Lung (tissue), 12 donors: ENCODE results near the gene BRAT1. TPM values are rescaled to one million over a fixed set of nuclear protein-coding genes. Genes with fewer than 3 reads are reported as not detected.

Source experiments
- ATAC-seq: fragments of 200-7000 bp; cut with Tn5 transposase; one replicate; pipeline ENCODE4 v1.9.1; 2020; ENCODE audit warnings: moderate number of reproducible peaks; ENCODE audit not compliant: insufficient read depth, low FRiP score
- DNase-seq, 3 donors: peaks; one replicate each; pipeline ENCODE4 v3.0.0-alpha.2; 2013 to 2017
- H3K27ac ChIP-seq, 2 donors: one replicate each; pipeline ENCODE4 v1.5.1; 2013; ENCODE audit warnings: mild to moderate bottlenecking in 2 of 2, moderate library complexity in 2 of 2, control low read depth in 1 of 2, inconsistent platforms in 1 of 2, low read depth in 1 of 2, low read length in 1 of 2
- H3K27me3 ChIP-seq, 3 donors: one replicate each; pipeline ENCODE4 v1.5.1; 2013; ENCODE audit warnings: low read length in 2 of 3; ENCODE audit not compliant: control insufficient read depth in 3 of 3, insufficient read depth in 3 of 3
- H3K36me3 ChIP-seq, 4 donors: one replicate each; pipeline ENCODE4 v1.5.1; 2013; ENCODE audit warnings: low read length in 4 of 4, mild to moderate bottlenecking in 1 of 4, moderate library complexity in 1 of 4; ENCODE audit not compliant: control insufficient read depth in 4 of 4, insufficient read depth in 4 of 4
- H3K4me1 ChIP-seq, 5 donors: one replicate each; pipeline ENCODE4 v1.5.1; 2013; ENCODE audit warnings: low read length in 5 of 5, mild to moderate bottlenecking in 2 of 5, moderate library complexity in 1 of 5; ENCODE audit not compliant: control insufficient read depth in 5 of 5, insufficient read depth in 5 of 5
- H3K4me3 ChIP-seq: one replicate; pipeline ENCODE4 v1.5.1; 2013; ENCODE audit warnings: mild to moderate bottlenecking, control low read depth, moderate library complexity
- H3K9ac ChIP-seq, 2 donors: one replicate each; pipeline ENCODE4 v1.5.1; 2013; ENCODE audit warnings: low read length in 2 of 2, control low read depth in 1 of 2; ENCODE audit not compliant: insufficient read depth in 1 of 2
- H3K9me3 ChIP-seq, 4 donors: one replicate each; pipeline ENCODE4 v1.5.1; 2013; ENCODE audit warnings: low read length in 3 of 4, mild to moderate bottlenecking in 1 of 4, moderate library complexity in 1 of 4; ENCODE audit not compliant: control insufficient read depth in 4 of 4, insufficient read depth in 3 of 4
- WGBS, 2 donors: extraction: QIAGEN DNeasy Blood & Tissue Kit; methylation state at CpG; one replicate each; pipeline ENCODE4 v1.1.7; 2013; 5-methylcytosine and 5-hydroxymethylcytosine counted together
- polyA plus RNA-seq, 2 donors: library from polyadenylated mRNA; stranded (reverse); fragments of 200-250 nt; gene quantifications; one replicate each; pipeline ENCODE4 v1.2.1, GENCODE V29; 2013
- total RNA-seq, 2 donors: library from RNA; depleted of rRNA in 1 of 2; stranded (reverse); fragments of >200 nt in 1 of 2; gene quantifications; one replicate each; pipeline ENCODE4 v1.2.1, GENCODE V29; 2014 to 2021
- TF ChIP-seq, protein P1 (sequence below): IDR thresholded peaks from 2 replicates; pipeline ENCODE4 v1.5.1; 2012; ENCODE audit warnings: mild to moderate bottlenecking; ENCODE audit errors: control extremely low read depth, extremely low read depth
- donor health status: control.
- donor health status: control.
- donor health status: Bipolar disorder and iron deficiency.
- donor health status: healthy.
- donor health status: DM: yes; HTN: yes; CAD: no.

BRAT1 gene
- total and polyA plus RNA-seq, 4 donors = 23.2 to 30.4 (median 29.1) TPM

DNA sequence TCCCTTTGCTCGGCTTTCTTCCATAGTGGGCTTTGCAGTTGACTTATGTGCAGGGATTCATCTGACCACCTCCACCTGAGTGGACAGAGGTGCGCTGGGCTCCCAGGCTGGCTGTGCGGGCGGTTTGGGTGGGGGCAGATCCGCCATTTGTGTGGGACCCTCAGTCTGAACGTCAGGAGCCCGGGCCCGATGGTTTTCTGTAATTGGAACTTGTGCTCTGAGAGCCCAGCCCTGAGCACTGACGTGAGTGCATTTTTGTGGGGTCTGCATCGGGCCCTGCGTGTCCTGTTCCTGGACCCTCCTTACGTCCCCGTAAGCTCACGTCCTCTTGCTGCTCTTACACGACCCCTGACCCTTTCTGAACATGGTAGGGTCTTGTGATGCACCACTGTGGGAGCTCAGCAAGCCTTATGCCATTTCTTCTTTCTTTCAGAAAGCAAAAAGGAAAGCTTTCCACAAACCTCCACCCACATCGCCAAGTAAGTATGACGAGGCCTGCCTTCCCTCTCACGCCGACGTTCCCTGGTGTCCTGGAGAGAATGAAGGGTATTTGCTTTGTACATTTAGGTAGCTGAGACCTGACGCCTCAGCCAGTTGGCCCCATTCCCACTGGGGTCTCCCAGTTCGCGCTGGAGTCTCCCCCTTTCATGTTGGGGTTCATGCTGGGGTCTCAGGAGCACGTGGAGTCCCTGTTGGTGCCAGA is 13.3 kb upstream of the BRAT1 start:
- no peak overlapping the region for H3K27ac ChIP-seq
- H3K4me3 ChIP-seq = no peak overlapping the region
- no peaks in the 10 kb centered on the region for H3K27me3 ChIP-seq
- DNase-seq (no peak), ATAC-seq (no peak)
- WGBS, 2 donors = 94 to 95% methylated on average over 24 of the region's 24 CpGs
- peaks cover 0 to 7% (median 2%) of the 10 kb centered on the region in 4 donors for H3K36me3 ChIP-seq
- TF ChIP-seq, protein P1, sequence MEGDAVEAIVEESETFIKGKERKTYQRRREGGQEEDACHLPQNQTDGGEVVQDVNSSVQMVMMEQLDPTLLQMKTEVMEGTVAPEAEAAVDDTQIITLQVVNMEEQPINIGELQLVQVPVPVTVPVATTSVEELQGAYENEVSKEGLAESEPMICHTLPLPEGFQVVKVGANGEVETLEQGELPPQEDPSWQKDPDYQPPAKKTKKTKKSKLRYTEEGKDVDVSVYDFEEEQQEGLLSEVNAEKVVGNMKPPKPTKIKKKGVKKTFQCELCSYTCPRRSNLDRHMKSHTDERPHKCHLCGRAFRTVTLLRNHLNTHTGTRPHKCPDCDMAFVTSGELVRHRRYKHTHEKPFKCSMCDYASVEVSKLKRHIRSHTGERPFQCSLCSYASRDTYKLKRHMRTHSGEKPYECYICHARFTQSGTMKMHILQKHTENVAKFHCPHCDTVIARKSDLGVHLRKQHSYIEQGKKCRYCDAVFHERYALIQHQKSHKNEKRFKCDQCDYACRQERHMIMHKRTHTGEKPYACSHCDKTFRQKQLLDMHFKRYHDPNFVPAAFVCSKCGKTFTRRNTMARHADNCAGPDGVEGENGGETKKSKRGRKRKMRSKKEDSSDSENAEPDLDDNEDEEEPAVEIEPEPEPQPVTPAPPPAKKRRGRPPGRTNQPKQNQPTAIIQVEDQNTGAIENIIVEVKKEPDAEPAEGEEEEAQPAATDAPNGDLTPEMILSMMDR = no peak
- H3K4me1 ChIP-seq = peaks cover 0 to 20% (median 5%) of the 10 kb centered on the region in 5 donors
- H3K9ac ChIP-seq = no peak overlapping the region
- peaks cover 0 to 2% (median 0%) of the 10 kb centered on the region in 4 donors for H3K9me3 ChIP-seq

DNA sequence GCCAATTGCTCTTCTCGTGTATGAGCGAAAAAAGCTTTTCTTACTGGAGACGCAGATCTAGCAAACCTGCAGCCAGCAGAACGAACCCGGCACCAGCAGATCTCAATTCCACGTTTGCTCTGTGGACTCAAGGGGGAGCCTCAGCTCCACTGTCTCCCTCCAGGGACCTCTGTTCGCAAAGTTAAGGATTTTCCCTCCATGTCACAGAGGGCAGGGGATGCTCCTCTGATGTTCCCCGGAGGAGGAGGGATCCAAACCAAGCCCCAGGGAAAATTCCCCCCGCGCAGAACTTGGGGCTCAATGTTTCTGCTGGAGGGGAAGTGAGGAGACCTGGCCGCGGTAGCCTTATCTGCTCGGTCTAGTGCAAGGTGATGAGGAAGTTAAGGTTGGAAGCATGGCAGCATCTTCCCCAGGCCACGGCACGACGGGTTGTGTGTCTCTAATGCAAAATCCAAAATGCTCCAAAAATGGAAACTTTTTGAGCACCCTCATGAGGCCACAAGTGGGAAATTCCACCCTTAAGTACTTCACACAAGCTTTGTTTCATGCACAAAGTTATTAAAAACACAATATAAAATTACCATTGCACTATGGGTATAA is 12.5 kb upstream of the BRAT1 start:
- no peaks in the 10 kb centered on the region for H3K27me3 ChIP-seq
- peak; percentile 54 to 71 (median 68) for DNase-seq
- peaks cover 0 to 2% (median 0%) of the 10 kb centered on the region in 4 donors for H3K9me3 ChIP-seq
- 28 to 41% methylated on average over 16 of the region's 16 CpGs for WGBS, 2 donors
- H3K27ac ChIP-seq = no peak overlapping the region
- ATAC-seq = no peak
- H3K4me1 ChIP-seq = peaks cover 0 to 20% (median 5%) of the 10 kb centered on the region in 5 donors
- no peak overlapping the region for H3K4me3 ChIP-seq
- TF ChIP-seq, protein P1 = peak; percentile 20
- H3K9ac ChIP-seq = no peak overlapping the region
- peaks cover 0 to 5% (median 3%) of the 10 kb centered on the region in 4 donors for H3K36me3 ChIP-seq

DNA sequence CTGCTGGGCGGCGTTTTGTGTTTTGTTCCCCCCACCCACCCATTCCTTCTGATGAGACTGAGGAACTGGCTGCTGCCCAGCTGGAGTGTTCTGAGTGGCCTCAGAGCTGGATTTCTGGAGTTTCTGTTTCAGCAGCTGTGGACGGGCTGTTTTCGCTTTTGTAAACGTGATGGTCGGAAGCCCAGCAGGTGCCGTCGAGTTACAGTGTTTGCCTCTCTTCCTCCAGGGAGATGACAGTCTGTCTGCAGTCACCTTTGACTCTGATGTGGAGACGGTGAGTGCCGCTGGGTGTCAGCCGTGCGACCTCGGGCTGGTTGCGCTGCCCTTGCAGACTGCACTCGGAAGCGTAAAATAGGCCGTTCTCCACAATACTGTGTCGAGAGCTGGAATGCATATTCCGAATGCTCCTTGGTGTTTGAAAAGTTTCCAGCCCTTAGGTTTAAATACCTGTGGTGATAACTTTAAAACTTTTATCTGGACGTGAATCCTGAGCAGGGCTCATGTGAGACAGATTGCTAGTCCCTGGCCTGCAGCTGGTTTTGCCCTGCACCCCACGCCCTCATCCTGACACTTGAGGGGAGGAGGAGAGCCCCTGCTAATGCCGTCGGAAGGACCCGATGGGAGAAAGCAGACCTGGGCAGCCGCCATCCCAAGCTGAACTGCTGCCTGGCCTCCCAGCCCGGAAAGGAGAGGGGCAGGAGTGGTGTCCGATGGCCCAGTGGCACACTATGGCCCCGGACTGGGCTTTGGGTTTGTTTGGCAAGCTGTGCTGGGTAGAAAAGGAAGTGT is 11.8 kb upstream of the BRAT1 start:
- 76% methylated on average over 28 of the region's 28 CpGs for WGBS, 2 donors
- DNase-seq (peak in 2 of 3 donors; percentile 13 to 30), ATAC-seq (no peak)

More for the DNA sequence above, 11.8 kb upstream of the BRAT1 start:
- Histone ChIP-seq H3K4me1 (peaks cover 0 to 20% (median 5%) of the 10 kb centered on the region in 5 donors), H3K36me3 (peaks cover 0 to 3% (median 1%) of the 10 kb centered on the region in 4 donors), H3K4me3 (no peak overlapping the region), H3K9me3 (peaks cover 0 to 2% (median 0%) of the 10 kb centered on the region in 4 donors), H3K27ac (no peak overlapping the region), H3K9ac (no peak overlapping the region), H3K27me3 (no peaks in the 10 kb centered on the region)
- TF ChIP-seq, protein P1 = no peak
